Amniotic epithelial cell (primary cell): ENCODE measurements around the gene CCNC.
"Not testable (repeated sequence)": the region's sequence is repeated elsewhere in the genome, so short reads cannot be mapped to it uniquely, and the experiment has no call there.

Experiments
- DNase-seq: peaks from one replicate; pipeline ENCODE4 v3.0.0-alpha.2; 2010; ENCODE audit warnings: low read depth

Gene CCNC

DNA sequence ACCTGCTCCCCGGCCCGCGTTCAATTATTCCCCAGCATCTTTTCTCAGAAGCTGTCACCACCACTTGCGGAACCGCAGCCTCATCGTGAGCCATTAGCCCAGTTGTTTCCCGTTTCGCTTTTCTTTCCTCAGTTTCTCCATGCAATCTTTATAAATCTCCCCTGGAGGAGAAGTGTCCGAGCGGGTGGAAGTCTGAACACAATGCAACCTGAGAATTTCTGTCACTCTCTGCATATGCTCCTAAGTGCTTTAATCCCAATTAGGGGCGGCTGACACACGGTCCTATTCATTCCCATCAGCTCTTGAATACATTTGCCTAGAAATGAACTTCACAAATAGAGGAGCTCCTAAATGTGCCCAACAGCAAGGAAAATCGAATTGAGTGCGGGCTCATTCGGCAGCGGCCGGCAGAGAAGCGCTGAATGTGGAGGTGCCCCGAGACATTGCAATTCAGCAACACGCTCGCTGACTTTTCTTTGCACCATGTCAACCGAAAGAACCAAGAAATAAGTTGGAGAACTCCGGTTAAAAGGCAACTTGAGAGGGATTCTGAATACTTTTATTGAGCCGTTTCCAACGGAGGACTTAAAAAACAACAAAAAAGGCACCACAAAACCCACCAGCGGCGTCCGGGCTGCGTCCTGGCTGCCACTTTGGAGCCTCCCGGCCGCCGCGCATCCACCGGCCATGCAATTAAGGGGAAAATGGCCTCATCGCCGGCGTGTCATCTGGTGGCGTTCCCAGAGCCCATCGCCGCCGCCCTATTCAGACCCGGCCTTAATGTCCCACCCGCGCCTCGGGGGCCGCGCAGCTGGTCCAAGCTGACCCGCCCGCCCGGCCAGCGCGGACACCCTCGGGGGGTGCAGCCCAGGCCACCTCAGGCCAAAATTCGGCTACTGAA lies 34.3 kb upstream of the CCNC start:
- DNase-seq = no peak

- DNase-seq = not testable (repeated sequence)
Observed at GRCh38 chr6:99594696-99595095, 26.2 kb upstream of the CCNC start.

GRCh38 chr6:99592900-99593299 lies 24.4 kb upstream of the CCNC start:
- DNase-seq = peak; percentile 41

GRCh38 chr6:99591673-99592364 lies 23.4 kb upstream of the CCNC start:
- no peak for DNase-seq

GRCh38 chr6:99590728-99591672 lies 22.5 kb upstream of the CCNC start:
- no peak for DNase-seq

- DNase-seq = no peak
Observed at GRCh38 chr6:99589907-99590493, 21.5 kb upstream of the CCNC start.

- no peak for DNase-seq
Observed at GRCh38 chr6:99589290-99589672, 20.8 kb upstream of the CCNC start.

- peak; percentile 34 for DNase-seq
Observed at GRCh38 chr6:99588618-99589289, 20.3 kb upstream of the CCNC start.

DNA sequence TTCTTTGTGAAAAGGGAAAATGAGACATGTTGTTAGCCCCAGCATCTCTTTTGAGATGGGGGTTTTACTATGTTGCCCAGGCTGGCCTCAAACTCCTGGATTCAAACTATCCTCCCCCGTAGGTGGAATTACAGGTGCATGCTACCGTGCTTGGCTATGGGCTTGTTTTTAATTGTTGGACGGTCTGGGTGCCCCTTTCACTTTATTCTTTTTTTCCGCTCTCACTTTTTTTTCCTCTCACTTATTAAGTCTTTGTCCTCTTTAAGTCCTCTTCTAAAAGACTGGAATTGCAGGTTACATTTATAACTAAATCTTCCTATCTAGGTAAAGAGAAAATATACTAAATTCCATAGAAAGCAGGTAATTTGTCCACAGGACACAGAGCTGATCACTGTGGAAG lies 19.3 kb upstream of the CCNC start:
- DNase-seq = no peak

DNA sequence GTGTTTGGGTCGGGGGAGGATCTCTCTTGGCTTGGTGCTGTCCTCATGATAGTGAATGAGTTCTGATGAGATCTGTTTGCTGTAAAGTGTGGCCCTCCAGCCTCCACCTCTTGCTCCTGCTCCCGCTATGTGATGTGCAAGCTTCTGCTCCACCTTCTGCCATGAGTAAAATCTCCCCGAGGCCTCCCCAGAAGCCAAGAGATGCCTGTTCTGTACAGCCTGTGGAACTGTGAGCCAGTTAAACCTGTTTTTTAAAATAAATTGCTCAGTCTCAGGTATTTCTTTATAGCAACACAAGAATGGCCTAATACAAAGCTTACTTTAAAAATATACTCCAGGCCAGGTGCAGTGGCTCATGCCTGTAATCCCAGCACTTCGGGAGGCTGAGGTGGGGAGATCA lies 11.3 kb upstream of the CCNC start:
- no peak for DNase-seq

- DNase-seq = no peak
Observed at GRCh38 chr6:99575544-99576227, 7.2 kb upstream of the CCNC start.

DNA sequence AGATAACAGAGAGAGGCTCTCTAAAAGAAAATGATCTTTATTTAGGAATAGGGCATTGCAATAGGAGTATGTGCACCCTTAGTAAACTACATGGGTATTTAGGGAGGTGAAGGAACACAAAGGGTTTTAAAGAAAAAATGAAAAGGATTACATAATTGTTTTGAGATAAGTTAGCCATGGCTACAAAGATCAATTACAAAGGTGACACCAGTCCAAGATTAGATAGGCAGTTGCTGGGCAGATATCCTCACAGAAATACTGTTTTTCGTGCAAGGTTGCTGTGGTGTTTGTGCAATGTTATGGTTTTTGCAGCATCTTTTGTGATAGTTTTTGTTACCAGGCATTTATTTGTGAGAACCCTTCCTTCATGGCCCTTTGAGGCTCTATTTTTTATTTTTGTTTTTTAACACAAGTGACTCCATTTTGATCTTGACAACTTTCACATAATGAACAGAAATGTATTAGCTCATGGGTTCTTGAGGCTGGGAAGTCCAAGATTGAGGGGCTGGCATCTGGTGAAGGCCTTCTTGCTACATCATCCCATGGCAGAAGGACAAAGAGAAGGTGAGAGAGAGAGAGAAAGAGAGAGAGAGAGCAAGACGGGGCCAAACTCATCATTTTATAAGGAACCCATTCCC lies 5.6 kb upstream of the CCNC start:
- no peak for DNase-seq

DNA sequence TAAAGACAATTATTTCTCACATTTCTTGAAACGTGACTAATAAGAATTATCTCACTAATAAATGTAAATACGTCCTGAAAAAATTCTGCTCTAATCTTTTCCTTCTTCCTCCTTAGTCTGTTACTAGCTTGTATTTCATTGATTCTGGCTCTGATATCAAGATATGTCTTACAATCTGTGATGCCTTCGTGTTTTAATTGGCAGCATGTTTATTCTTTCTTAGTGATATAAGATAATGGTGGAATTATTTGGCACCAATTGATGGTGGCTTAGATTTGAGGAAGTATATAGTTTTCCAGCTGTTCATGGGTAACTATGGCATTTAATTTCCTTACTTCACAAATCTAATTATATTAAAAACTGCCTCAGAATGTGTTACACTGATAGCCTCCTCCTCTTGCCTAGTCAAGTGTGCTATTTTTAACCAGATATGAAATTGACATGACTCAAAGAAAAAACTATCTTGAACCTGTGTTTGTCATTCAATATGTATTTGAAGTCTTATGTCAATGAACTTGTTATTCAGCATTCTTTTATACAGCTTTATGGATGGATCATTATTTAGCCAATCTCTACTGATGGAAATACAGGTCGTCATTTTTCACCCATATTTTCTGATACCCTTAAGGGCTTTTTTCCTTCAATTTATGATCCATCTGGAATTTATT lies 5.3 kb downstream of the CCNC start:
- DNase-seq = no peak

- DNase-seq = no peak
Observed at GRCh38 chr6:99560668-99561067, 7.8 kb downstream of the CCNC start.

- DNase-seq = no peak
Observed at GRCh38 chr6:99559057-99559456, 9.4 kb downstream of the CCNC start.

- no peak for DNase-seq
Observed at GRCh38 chr6:99553888-99554287, 14.6 kb downstream of the CCNC start.

DNA sequence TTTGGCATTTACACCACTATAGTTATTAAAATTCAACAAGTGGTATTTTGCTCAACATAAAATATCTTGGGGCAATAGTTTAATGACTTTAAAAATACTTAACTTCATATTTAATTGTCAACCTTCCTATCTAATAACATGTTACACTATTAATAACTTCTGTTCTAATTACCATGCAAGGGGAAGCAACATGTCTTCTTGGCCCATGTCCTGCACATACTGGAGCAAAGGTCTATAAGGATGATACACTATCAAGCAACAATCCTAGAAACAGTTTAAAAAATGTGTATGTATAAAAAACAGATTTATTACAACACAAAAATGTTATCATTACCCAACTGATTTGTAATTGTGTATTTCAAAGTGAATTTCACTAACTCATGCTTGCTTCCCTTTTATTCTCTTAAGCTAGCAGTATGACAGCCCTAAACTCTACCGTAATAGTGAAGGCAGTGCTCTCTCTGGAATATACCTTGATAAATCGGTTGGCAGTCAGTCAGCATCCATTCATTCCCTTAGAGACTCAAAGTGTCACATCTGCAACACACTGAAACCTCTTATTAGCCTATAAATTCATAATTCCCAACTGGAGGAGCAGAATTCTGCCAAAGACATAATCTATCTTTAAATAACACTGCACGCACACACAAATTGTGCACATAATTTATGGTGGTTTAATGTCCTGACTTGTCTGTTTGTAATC lies 18.3 kb downstream of the CCNC start:
- DNase-seq = no peak

DNA sequence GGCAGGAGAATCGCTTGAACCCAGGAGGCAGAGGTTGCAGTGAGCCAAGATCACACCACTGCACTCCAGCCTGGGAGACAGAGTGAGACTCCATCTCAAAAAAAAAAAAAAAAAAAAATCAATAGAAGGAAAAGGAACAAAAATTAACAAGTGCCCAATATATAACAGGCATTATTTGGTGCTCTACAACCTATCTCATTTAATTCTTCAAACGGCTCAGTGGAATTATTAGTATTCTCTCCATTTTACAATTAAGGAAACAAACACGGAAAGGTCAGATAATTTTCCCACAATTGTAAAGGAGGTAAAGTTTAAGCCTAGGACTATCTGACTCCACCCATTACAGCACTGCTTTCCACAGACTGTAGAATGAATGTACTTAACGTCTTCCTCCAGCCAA lies 19.8 kb downstream of the CCNC start:
- DNase-seq = no peak

GRCh38 chr6:99547526-99547925 lies 20.9 kb downstream of the CCNC start:
- DNase-seq = no peak
